IMR-90 (cell line): Measurements from ENCODE around the gene SLIT1. TPM values are rescaled to one million over a fixed set of nuclear protein-coding genes. Genes with fewer than 3 reads are reported as not detected.

Experiments
- ATAC-seq: fragments of 200-7000 bp; cut with Tn5 transposase; 2 replicates; pipeline ENCODE4 v1.9.1; 2020; ENCODE audit warnings: low read depth, mild to moderate bottlenecking, moderate library complexity
- BruUV-seq: library from RNA; stranded (reverse); fragments of 400-500 nt; replicated peaks from 2 replicates; lab custom pipeline; 2021; lab: Mats Ljungman, UMichigan
- CTCF ChIA-PET: fragments of 300-600 bp; formaldehyde crosslinking; extraction: SDS; loops from one replicate; lab custom pipeline; 2021; ENCODE audit warnings: antibody characterized with exemption; lab: Yijun Ruan, JAX
- POLR2A ChIA-PET: fragments of 300-600 bp; sonication (Branson Sonifier 250); formaldehyde crosslinking; loops from one replicate; lab custom pipeline; 2022; ENCODE audit warnings: antibody characterized with exemption; ENCODE audit not compliant: unreplicated experiment; lab: Charles Lee
- DNase-seq: peaks from one replicate; pipeline ENCODE4 v3.0.0; 2013
- H2AFZ ChIP-seq: replicated peaks from 2 replicates; pipeline ENCODE3; 2013; ENCODE audit warnings: low read length, mild to moderate bottlenecking; ENCODE audit not compliant: poor library complexity
- H2AK5ac ChIP-seq: 2 replicates; pipeline ENCODE4 v1.6.1; 2013; ENCODE audit warnings: low read depth, low read length, inconsistent platforms
- H2AK9ac ChIP-seq: replicated peaks from 2 replicates; pipeline ENCODE3; 2013; ENCODE audit warnings: mild to moderate bottlenecking, low read depth, low read length, moderate library complexity; ENCODE audit not compliant: poor library complexity
- H2BK120ac ChIP-seq: 2 replicates; pipeline ENCODE4 v1.6.1; 2013; ENCODE audit warnings: low read depth, low read length, inconsistent platforms
- H2BK15ac ChIP-seq: 3 replicates; pipeline ENCODE4 v1.6.1; 2013; ENCODE audit warnings: low read depth, low read length, inconsistent platforms
- H2BK20ac ChIP-seq: 2 replicates; pipeline ENCODE4 v1.6.1; 2013; ENCODE audit warnings: low read depth, mild to moderate bottlenecking, inconsistent platforms, low read length, moderate library complexity
- H2BK5ac ChIP-seq: 2 replicates; pipeline ENCODE4 v1.6.1; 2013; ENCODE audit warnings: mild to moderate bottlenecking, low read depth, low read length, inconsistent platforms; ENCODE audit not compliant: poor library complexity, severe bottlenecking
- H3K14ac ChIP-seq: replicated peaks from 2 replicates; pipeline ENCODE4 v1.6.1; 2013; ENCODE audit warnings: low read depth, low read length, inconsistent platforms
- H3K18ac ChIP-seq: 2 replicates; pipeline ENCODE4 v1.6.1; 2013; ENCODE audit warnings: low read depth, low read length, control low read depth
- H3K23ac ChIP-seq: 2 replicates; pipeline ENCODE4 v1.6.1; 2013; ENCODE audit warnings: low read depth, low read length, inconsistent platforms
- H3K27ac ChIP-seq: 2 replicates; pipeline ENCODE4 v1.5.1; 2013; ENCODE audit warnings: mild to moderate bottlenecking, control low read depth, low read length; ENCODE audit not compliant: insufficient read depth
- H3K27me3 ChIP-seq: 2 replicates; pipeline ENCODE4 v1.6.1; 2013; ENCODE audit warnings: low read length; ENCODE audit not compliant: control insufficient read depth, insufficient read depth
- H3K36me3 ChIP-seq: 2 replicates; pipeline ENCODE4 v1.6.1; 2013; ENCODE audit warnings: low read length, mixed read lengths; ENCODE audit not compliant: control insufficient read depth, insufficient read depth
- H3K4ac ChIP-seq: 2 replicates; pipeline ENCODE4 v1.6.1; 2013; ENCODE audit warnings: low read depth, low read length, inconsistent platforms
- H3K4me1 ChIP-seq: 2 replicates; pipeline ENCODE4 v1.6.1; 2013; ENCODE audit warnings: low read length, mixed read lengths; ENCODE audit not compliant: control insufficient read depth, insufficient read depth
- H3K4me2 ChIP-seq: 2 replicates; pipeline ENCODE4 v1.6.1; 2013; ENCODE audit warnings: low read depth, mild to moderate bottlenecking, control low read depth, low read length, moderate library complexity
- H3K4me3 ChIP-seq: 2 replicates; pipeline ENCODE4 v1.5.1; 2013; ENCODE audit warnings: low read depth, mild to moderate bottlenecking, control low read depth, low read length, moderate library complexity; ENCODE audit not compliant: insufficient read depth
- H3K56ac ChIP-seq: 2 replicates; pipeline ENCODE4 v1.6.1; 2013; ENCODE audit warnings: low read length, inconsistent platforms; ENCODE audit not compliant: insufficient read depth; ENCODE audit errors: extremely low read depth
- H3K79me1 ChIP-seq, 2 experiments: 2 replicates each; pipeline ENCODE4 v1.6.1; 2013; ENCODE audit warnings: low read length in 2 of 2, inconsistent platforms in 1 of 2, low read depth in 1 of 2
- H3K9ac ChIP-seq: 2 replicates; pipeline ENCODE4 v1.6.1; 2013; ENCODE audit warnings: low read depth, low read length, control low read depth
- H3K9me1 ChIP-seq: 2 replicates; pipeline ENCODE4 v1.6.1; 2013; ENCODE audit warnings: low read length, inconsistent platforms; ENCODE audit not compliant: insufficient read depth
- H3K9me3 ChIP-seq: 2 replicates; pipeline ENCODE4 v1.6.1; 2013; ENCODE audit warnings: low read length; ENCODE audit not compliant: control insufficient read depth, insufficient read depth
- H4K20me1 ChIP-seq: 2 replicates; pipeline ENCODE4 v1.6.1; 2013; ENCODE audit warnings: low read length, inconsistent platforms; ENCODE audit not compliant: insufficient read depth
- H4K5ac ChIP-seq: 2 replicates; pipeline ENCODE4 v1.6.1; 2013; ENCODE audit warnings: mild to moderate bottlenecking, low read depth, low read length, control low read depth
- H4K8ac ChIP-seq, 2 experiments: 2 replicates each; pipeline ENCODE4 v1.6.1; 2013; ENCODE audit warnings: low read depth in 2 of 2, low read length in 2 of 2, control low read depth in 1 of 2, inconsistent platforms in 1 of 2
- H4K91ac ChIP-seq: 2 replicates; pipeline ENCODE4 v1.6.1; 2013; ENCODE audit warnings: low read depth, low read length, inconsistent platforms; ENCODE audit not compliant: insufficient read depth
- BHLHE40 ChIP-seq: fragments of 150-350 bp; IDR thresholded peaks from 2 replicates; pipeline ENCODE4 v1.6.1; 2016; ENCODE audit warnings: mild to moderate bottlenecking, low read depth, low read length
- CEBPB ChIP-seq: IDR thresholded peaks from 2 replicates; pipeline ENCODE4 v1.6.1; 2012; ENCODE audit warnings: low read depth, low read length, improper control_type of control experiment
- CHD1 ChIP-seq: IDR thresholded peaks from 2 replicates; pipeline ENCODE4 v1.6.1; 2012; ENCODE audit warnings: low read depth, low read length, improper control_type of control experiment
- FOS ChIP-seq: fragments of 150-350 bp; IDR thresholded peaks from 2 replicates; pipeline ENCODE4 v1.6.1; 2016; ENCODE audit warnings: low read depth, low read length
- MAFK ChIP-seq: IDR thresholded peaks from 2 replicates; pipeline ENCODE4 v1.6.1; 2012; ENCODE audit warnings: low read depth, low read length, improper control_type of control experiment
- MAZ ChIP-seq: IDR thresholded peaks from 2 replicates; pipeline ENCODE4 v1.6.1; 2012; ENCODE audit warnings: low read depth, mild to moderate bottlenecking, low read length, improper control_type of control experiment, moderate library complexity, borderline replicate concordance
- MXI1 ChIP-seq: IDR thresholded peaks from 2 replicates; pipeline ENCODE4 v1.6.1; 2012; ENCODE audit warnings: low read depth, mild to moderate bottlenecking, low read length, moderate library complexity, borderline replicate concordance
- NFE2L2 ChIP-seq: fragments of 150-350 bp; IDR thresholded peaks from 2 replicates; pipeline ENCODE4 v1.6.1; 2016; ENCODE audit warnings: low read depth, mild to moderate bottlenecking, low read length
- POLR2A ChIP-seq: IDR thresholded peaks from 2 replicates; pipeline ENCODE4 v1.6.1; 2012; ENCODE audit warnings: mild to moderate bottlenecking, low read depth, low read length
- RAD21 ChIP-seq: IDR thresholded peaks from 2 replicates; pipeline ENCODE4 v1.6.1; 2012; ENCODE audit warnings: low read length, improper control_type of control experiment
- RCOR1 ChIP-seq: IDR thresholded peaks from 2 replicates; pipeline ENCODE4 v1.6.1; 2012; ENCODE audit warnings: mild to moderate bottlenecking, low read length, improper control_type of control experiment; ENCODE audit not compliant: insufficient replicate concordance
- RFX5 ChIP-seq: IDR thresholded peaks from 2 replicates; pipeline ENCODE4 v1.8.0; 2012; ENCODE audit warnings: low read depth, mild to moderate bottlenecking, low read length, moderate library complexity
- SMC3 ChIP-seq: fragments of 150-350 bp; IDR thresholded peaks from 2 replicates; pipeline ENCODE4 v1.6.1; 2016; ENCODE audit warnings: low read depth, mild to moderate bottlenecking, antibody characterized with exemption, low read length, moderate library complexity
- whole genome bisulfite sequencing, 2 experiments: methylation state at CpG; one replicate each; pipeline versions ENCODE4 v1.1.5 to v1.1.7; 2013; ENCODE audit warnings: missing lambda C conversion rate in 2 of 2; ENCODE audit not compliant: insufficient read length in 1 of 2; ENCODE audit errors: extremely low coverage in 2 of 2; 5-methylcytosine and 5-hydroxymethylcytosine counted together
- dilution Hi-C: fragments of 300-500 bp; cut with HindIII; formaldehyde crosslinking; loops from one replicate; pipeline ENCODE4 v1.14.3; 2018; ENCODE audit warnings: low sequenced_read_pairs; ENCODE audit not compliant: unreplicated experiment
- in situ Hi-C: fragments of 300-500 bp; cut with MboI; formaldehyde crosslinking; loops from 3 replicates; pipeline ENCODE4 v1.14.3; 2019; ENCODE audit warnings: low sequenced_read_pairs, inconsistent platforms, mixed read lengths
- intact Hi-C: fragments of 100-400 bp; cut with micrococcal nuclease; formaldehyde crosslinking; loops from 2 replicates; pipeline ENCODE4 v1.10.0; 2022
- polyA plus RNA-seq, 3 experiments: library from polyadenylated mRNA; depleted of rRNA; stranded (reverse); fragments of >200 nt; gene quantifications; 2 replicates each; pipeline ENCODE4 v1.2.3, GENCODE V29; 2012; ENCODE audit warnings: low replicate concordance in 1 of 3
- total RNA-seq: library from RNA; depleted of rRNA; stranded (reverse); fragments of >200 nt; gene quantifications from 2 replicates; pipeline ENCODE4 v1.2.3, GENCODE V29; 2012
- TF ChIP-seq, protein P1 (sequence below): fragments of 150-350 bp; IDR thresholded peaks from 2 replicates; pipeline ENCODE4 v1.6.1; 2017; ENCODE audit warnings: mild to moderate bottlenecking, antibody characterized with exemption, low read length, low read depth
- TF ChIP-seq, protein P2 (sequence below): fragments of 150-350 bp; IDR thresholded peaks from 2 replicates; pipeline ENCODE4 v1.6.1; 2016; ENCODE audit warnings: low read depth, mild to moderate bottlenecking, low read length, moderate library complexity, borderline replicate concordance
- TF ChIP-seq, protein P3 (sequence below): conservative IDR thresholded peaks from 2 replicates; pipeline ENCODE4 v1.5.1; 2012; ENCODE audit warnings: mild to moderate bottlenecking, low read depth, low read length, improper control_type of control experiment

The SLIT1 gene
- total and polyA plus RNA-seq, 2 of the 4 experiments (the other 2 are of a cell fraction): under 0.01 TPM

DNA sequence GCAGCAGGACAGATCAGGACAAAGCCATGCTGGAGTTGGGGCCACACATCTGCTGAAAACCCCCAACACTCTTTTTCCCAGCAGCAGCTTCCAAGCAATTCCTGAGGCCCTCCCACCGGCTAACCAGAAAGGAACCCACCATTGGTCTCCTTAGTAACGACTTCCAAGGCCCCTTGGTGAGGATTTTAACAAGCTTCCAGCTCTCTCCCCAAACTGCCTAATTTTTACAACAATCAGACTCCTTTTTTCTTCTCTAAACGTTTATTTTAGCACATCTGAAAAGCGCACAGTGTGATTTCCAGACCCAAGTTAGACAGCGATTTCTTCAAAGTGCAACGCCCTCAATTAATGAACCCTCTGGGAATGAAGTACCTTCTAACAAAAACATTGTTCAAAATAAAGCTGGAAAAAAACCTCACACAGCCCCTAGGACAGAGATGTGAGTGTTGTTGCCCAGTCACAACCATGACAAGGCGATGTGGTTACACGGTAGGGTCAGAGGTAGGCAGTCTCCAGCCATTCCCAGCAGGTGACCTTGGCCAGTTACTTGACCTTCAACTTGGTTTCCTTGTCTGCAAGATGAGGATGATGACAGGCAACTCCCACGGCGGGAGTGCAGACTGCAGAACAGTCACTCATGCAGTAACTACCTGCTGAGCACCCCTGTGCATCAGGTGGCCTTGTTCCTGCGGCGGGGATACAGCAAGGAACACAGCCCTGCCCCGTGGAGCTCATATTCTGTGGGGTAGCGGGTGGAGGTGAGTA, 82.3 kb downstream of the SLIT1 start:
- BruUV-seq: no TSS peak
- no peak overlapping the region for H2BK5ac ChIP-seq
- intact Hi-C loops: no loop called here
- no peak overlapping the region for H3K18ac ChIP-seq
- no peaks in the 10 kb centered on the region for H3K79me1 ChIP-seq
- H3K36me3 ChIP-seq: no peaks in the 10 kb centered on the region
- H2BK120ac ChIP-seq: no peak overlapping the region
- no peak for TF ChIP-seq FOS
- TF ChIP-seq, protein P1, sequence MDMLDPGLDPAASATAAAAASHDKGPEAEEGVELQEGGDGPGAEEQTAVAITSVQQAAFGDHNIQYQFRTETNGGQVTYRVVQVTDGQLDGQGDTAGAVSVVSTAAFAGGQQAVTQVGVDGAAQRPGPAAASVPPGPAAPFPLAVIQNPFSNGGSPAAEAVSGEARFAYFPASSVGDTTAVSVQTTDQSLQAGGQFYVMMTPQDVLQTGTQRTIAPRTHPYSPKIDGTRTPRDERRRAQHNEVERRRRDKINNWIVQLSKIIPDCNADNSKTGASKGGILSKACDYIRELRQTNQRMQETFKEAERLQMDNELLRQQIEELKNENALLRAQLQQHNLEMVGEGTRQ: no peak
- TF ChIP-seq POLR2A: no peak
- TF ChIP-seq RAD21: no peak
- TF ChIP-seq CHD1: no peak
- TF ChIP-seq RCOR1: no peak
- TF ChIP-seq, protein P2, sequence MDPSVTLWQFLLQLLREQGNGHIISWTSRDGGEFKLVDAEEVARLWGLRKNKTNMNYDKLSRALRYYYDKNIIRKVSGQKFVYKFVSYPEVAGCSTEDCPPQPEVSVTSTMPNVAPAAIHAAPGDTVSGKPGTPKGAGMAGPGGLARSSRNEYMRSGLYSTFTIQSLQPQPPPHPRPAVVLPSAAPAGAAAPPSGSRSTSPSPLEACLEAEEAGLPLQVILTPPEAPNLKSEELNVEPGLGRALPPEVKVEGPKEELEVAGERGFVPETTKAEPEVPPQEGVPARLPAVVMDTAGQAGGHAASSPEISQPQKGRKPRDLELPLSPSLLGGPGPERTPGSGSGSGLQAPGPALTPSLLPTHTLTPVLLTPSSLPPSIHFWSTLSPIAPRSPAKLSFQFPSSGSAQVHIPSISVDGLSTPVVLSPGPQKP: no peak
- no peak for TF ChIP-seq MAZ
- TF ChIP-seq MAFK: no peak
- TF ChIP-seq, protein P3, sequence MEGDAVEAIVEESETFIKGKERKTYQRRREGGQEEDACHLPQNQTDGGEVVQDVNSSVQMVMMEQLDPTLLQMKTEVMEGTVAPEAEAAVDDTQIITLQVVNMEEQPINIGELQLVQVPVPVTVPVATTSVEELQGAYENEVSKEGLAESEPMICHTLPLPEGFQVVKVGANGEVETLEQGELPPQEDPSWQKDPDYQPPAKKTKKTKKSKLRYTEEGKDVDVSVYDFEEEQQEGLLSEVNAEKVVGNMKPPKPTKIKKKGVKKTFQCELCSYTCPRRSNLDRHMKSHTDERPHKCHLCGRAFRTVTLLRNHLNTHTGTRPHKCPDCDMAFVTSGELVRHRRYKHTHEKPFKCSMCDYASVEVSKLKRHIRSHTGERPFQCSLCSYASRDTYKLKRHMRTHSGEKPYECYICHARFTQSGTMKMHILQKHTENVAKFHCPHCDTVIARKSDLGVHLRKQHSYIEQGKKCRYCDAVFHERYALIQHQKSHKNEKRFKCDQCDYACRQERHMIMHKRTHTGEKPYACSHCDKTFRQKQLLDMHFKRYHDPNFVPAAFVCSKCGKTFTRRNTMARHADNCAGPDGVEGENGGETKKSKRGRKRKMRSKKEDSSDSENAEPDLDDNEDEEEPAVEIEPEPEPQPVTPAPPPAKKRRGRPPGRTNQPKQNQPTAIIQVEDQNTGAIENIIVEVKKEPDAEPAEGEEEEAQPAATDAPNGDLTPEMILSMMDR: no peak
- no peak for TF ChIP-seq CEBPB
- no peak for TF ChIP-seq SMC3
- no peak for TF ChIP-seq BHLHE40
- no peak for TF ChIP-seq NFE2L2
- no peak for TF ChIP-seq RFX5
- TF ChIP-seq MXI1: no peak
- no peak overlapping the region for H3K9ac ChIP-seq
- H2AK9ac ChIP-seq: no peak overlapping the region
- H3K27ac ChIP-seq: no peak overlapping the region
- H4K91ac ChIP-seq: no peak overlapping the region
- no peak overlapping the region for H4K5ac ChIP-seq
- ChIA-PET CTCF (no interaction called here), POLR2A (no interaction called here)
- no peak overlapping the region for H3K56ac ChIP-seq
- H2BK20ac ChIP-seq: no peak overlapping the region
- no peak overlapping the region for H3K4ac ChIP-seq
- H3K9me1 ChIP-seq: no peaks in the 10 kb centered on the region
- ATAC-seq (no peak), DNase-seq (no peak)
- dilution Hi-C loops: no loop called here
- H3K4me3 ChIP-seq: no peak overlapping the region
- H2BK15ac ChIP-seq: no peak overlapping the region
- no peaks in the 10 kb centered on the region for H4K20me1 ChIP-seq
- in situ Hi-C loops: no loop called here
- no peak overlapping the region for H2AFZ ChIP-seq
- H3K14ac ChIP-seq: no peak overlapping the region
- H3K27me3 ChIP-seq: peaks cover 47% of the 10 kb centered on the region
- no peak overlapping the region for H3K4me2 ChIP-seq
- H3K23ac ChIP-seq: no peak overlapping the region
- no peak overlapping the region for H4K8ac ChIP-seq
- no peaks in the 10 kb centered on the region for H3K9me3 ChIP-seq
- H2AK5ac ChIP-seq: no peak overlapping the region
- H3K4me1 ChIP-seq: no peaks in the 10 kb centered on the region
- WGBS, 2 experiments: 43% methylated on average over 8 of the region's 14 CpGs; no CpG with 5 or more reads in 1 of the 2 experiments
